Mammary epithelial cell (primary cell): ENCODE results near the gene FUOM.

Experiments
- EZH2 ChIP-seq: IDR thresholded peaks from 2 replicates; pipeline ENCODE4 v1.6.1; 2012; ENCODE audit warnings: low read length, inconsistent platforms, borderline replicate concordance
- TF ChIP-seq, protein P1 (sequence below), 2 donors: IDR thresholded peaks in 1 of 2; conservative IDR thresholded peaks in 1 of 2; 2 replicates each; pipeline ENCODE4 v1.5.1; 2011 to 2012; ENCODE audit warnings: inconsistent platforms in 2 of 2, low read length in 2 of 2, mild to moderate bottlenecking in 2 of 2, control low read depth in 1 of 2, low read depth in 1 of 2; ENCODE audit not compliant: insufficient read depth in 1 of 2; ENCODE audit errors: extremely low read depth in 1 of 2

DNA sequence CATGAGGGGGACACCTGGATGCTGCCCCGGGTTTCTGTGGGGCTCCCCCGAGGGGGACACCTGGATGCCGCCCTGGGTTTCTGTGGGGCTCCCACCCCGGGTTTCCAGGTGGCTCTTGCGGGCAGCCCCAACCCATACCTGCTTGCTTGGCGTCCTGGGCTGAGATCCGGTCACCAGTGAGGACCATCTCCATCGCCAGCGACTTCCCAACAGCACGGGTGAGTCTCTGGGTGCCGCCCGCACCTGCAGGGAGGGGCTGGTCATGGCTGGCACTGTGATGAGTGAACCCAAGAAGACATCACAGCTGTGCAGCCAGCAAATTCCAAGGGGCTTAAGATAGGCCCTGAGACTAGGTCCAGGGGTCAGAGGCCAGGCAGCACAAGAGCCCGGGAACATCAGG lies 8.9 kb upstream of the FUOM start:
- TF ChIP-seq, protein P1, sequence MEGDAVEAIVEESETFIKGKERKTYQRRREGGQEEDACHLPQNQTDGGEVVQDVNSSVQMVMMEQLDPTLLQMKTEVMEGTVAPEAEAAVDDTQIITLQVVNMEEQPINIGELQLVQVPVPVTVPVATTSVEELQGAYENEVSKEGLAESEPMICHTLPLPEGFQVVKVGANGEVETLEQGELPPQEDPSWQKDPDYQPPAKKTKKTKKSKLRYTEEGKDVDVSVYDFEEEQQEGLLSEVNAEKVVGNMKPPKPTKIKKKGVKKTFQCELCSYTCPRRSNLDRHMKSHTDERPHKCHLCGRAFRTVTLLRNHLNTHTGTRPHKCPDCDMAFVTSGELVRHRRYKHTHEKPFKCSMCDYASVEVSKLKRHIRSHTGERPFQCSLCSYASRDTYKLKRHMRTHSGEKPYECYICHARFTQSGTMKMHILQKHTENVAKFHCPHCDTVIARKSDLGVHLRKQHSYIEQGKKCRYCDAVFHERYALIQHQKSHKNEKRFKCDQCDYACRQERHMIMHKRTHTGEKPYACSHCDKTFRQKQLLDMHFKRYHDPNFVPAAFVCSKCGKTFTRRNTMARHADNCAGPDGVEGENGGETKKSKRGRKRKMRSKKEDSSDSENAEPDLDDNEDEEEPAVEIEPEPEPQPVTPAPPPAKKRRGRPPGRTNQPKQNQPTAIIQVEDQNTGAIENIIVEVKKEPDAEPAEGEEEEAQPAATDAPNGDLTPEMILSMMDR (conservative IDR thresholded peaks at IDR 0.05 in 1 of 2, IDR thresholded peaks at IDR 0.05 in 1 of 2; ENCODE audit: extremely low read depth in 1 of 2, insufficient read depth in 1 of 2, low read depth in 1 of 2, low read length in 2 of 2) = no peak
- TF ChIP-seq EZH2 = no peak
